Stimulated activated CD8-positive, alpha-beta memory T cell treated with anti-CD3 and anti-CD28 coated beads, Interleukin-15, amount 100 ng/mL, for 24 hours (primary cell): Measurements from ENCODE around the gene FGFR4.

Experiments
- DNase-seq: peaks from one replicate; pipeline ENCODE4 v3.0.0-alpha.2; 2020; ENCODE audit warnings: low read depth

The FGFR4 gene

DNA sequence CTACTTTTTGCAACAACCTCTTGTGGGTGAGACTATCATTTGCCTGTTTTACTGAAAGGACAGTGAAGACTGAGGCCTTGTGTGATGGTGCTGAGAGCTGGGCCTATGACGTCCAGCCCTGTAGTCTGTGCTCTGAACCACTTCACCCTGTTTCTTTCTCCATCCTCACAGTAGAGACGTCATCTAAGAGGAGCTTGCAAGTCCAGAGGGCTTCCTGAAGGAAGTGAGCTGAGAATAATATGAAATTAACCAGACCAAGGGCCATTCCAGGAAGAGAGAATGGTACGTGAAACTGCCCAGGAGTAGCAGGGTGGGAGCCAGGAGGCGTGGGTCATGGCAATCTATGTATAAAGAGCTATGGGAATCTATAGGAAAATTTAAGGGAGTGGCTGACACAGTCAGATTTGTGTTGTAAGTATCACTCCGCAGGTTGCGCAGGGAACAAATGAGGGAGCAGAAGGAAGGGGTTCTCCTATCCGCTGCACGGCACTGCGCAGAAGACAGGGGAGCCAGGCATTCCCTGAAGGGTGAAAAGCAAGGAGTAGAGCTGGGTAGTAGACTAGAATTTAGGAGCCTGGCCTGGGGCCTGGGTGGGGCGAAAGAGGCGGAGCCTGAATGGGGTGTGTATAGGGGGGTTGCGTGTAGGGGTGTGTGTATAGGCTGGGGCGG, 596 bp upstream of the FGFR4 start:
- DNase-seq: no peak

DNA sequence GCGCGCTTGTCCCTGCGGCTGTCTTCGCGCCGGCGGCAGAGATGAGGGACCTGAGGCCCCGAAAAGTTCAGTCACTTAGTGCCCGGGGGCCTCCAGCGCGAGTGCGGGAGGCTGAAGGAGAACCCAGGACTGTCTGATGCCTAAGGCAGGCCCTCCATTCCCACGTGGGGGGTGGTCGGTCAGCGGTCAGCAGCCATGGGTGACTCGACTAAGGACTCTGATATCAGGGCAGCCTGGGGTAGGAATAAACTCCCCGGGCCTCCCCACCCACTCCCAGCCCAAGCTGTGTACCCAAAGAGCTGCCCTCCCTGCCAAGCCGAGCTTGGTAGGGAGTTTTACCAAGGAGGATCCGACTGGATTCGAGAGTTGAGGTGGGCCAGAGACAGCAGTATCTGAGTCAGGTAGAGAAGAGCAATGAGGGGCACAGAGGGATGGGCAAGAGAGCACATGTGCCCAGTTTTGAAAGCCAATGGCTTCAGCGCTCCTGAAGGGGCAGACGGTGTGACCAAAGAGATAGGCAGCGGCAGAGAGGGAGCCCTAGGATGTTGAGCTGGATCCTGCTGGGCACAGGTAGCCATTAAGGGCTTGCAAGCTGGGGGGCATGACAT, 787 bp downstream of the FGFR4 start:
- no peak for DNase-seq

DNA sequence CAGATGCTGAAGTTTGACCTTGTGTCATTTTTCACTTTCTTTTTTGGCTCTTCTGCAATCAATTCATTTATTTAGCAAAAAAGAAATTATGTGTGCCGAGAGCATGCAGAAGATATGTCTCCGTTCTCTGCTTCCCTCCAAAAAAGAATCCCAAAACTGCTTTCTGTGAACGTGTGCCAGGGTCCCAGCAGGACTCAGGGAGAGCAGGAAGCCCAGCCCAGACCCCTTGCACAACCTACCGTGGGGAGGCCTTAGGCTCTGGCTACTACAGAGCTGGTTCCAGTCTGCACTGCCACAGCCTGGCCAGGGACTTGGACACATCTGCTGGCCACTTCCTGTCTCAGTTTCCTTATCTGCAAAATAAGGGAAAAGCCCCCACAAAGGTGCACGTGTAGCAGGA, 2.4 kb downstream of the FGFR4 start:
- no peak for DNase-seq

DNA sequence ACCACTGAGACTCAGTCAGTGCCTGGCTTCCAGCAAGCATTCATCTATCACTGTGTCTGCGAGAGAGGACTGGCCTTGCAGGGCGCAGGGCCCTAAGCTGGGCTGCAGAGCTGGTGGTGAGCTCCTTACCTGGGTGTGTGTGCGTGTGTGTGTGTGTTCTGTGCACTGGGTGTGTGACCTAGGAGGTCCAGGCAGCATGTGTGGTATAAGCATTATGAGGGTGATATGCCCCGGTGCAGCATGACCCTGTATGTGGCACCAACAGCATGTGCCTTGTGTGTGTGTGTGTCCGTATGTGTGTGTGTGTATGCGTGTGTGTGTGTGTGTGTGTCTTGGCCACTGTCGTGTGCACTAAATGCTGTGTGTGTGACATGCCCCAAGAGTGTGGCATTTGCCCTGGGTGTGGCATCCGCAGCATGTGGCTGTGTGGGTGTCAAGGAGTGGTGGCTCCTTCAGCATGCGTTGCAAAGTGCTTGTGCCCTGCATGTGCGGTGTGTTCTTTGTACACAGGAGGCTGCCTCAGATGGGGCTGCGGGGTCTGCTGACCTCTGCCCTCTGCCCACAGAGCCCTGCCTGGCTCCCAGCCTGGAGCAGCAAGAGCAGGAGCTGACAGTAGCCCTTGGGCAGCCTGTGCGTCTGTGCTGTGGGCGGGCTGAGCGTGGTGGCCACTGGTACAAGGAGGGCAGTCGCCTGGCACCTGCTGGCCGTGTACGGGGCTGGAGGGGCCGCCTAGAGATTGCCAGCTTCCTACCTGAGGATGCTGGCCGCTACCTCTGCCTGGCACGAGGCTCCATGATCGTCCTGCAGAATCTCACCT, 3.3 kb downstream of the FGFR4 start:
- no peak for DNase-seq

DNA sequence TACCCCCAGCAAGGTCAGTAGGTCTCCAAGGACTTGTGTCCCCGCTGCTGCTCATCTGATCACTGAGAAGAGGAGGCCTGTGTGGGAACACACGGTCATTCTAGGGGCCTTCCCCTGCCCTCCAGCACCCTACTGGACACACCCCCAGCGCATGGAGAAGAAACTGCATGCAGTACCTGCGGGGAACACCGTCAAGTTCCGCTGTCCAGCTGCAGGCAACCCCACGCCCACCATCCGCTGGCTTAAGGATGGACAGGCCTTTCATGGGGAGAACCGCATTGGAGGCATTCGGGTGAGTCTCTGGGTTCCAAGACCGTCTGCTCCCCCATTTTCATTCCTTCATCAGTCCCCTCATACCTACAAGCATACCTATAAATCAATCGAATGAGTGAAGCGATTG, 4.1 kb downstream of the FGFR4 start:
- DNase-seq: no peak

DNA sequence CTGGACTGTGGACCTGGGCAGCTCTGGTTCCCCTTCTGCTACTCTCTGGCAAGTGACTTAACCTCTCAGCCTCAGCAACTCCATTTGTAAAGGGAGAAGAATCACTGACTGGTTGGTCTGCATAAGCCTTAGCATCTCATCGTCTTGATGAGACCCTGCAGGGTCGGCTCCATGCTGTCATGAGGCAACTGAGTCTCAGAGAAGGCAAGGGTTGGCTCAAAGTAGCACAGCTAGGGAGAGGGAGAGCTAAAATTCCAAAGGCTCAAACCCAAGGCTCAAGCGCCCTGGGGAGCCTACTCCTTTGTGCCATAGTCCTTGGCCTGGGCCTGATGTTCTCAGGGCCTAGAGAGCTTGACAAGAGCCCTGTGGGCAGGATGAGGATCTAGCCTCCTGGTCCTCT, 4.5 kb downstream of the FGFR4 start:
- no peak for DNase-seq

DNA sequence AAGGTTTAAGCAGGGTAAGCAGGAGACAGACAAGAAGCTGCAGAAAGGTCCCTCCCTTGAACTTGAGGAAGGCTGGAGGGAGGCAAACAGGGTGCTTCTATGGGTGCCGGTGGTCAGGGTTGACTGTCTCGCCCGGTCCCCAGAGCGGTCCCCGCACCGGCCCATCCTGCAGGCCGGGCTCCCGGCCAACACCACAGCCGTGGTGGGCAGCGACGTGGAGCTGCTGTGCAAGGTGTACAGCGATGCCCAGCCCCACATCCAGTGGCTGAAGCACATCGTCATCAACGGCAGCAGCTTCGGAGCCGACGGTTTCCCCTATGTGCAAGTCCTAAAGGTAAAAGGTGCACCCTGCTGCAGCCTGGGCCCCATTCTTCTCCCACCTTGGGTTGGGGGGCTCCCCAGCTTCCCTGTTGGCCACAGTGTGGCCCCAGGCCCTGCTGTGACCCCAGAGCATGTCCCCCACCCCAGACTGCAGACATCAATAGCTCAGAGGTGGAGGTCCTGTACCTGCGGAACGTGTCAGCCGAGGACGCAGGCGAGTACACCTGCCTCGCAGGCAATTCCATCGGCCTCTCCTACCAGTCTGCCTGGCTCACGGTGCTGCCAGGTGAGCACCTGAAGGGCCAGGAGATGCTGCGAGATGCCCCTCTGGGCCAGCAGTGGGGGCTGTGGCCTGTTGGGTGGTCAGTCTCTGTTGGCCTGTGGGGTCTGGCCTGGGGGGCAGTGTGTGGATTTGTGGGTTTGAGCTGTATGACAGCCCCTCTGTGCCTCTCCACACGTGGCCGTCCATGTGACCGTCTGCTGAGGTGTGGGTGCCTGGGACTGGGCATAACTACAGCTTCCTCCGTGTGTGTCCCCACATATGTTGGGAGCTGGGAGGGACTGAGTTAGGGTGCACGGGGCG, 5.7 kb downstream of the FGFR4 start:
- no peak for DNase-seq

DNA sequence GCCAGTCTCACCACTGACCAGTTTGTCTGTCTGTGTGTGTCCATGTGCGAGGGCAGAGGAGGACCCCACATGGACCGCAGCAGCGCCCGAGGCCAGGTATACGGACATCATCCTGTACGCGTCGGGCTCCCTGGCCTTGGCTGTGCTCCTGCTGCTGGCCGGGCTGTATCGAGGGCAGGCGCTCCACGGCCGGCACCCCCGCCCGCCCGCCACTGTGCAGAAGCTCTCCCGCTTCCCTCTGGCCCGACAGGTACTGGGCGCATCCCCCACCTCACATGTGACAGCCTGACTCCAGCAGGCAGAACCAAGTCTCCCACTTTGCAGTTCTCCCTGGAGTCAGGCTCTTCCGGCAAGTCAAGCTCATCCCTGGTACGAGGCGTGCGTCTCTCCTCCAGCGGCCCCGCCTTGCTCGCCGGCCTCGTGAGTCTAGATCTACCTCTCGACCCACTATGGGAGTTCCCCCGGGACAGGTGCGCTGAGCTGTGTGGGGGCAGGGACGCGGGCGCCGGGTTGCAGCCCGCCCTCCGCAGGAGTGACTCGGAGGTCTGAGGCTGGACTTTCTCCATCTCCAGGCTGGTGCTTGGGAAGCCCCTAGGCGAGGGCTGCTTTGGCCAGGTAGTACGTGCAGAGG, 6.5 kb downstream of the FGFR4 start:
- no peak for DNase-seq

DNA sequence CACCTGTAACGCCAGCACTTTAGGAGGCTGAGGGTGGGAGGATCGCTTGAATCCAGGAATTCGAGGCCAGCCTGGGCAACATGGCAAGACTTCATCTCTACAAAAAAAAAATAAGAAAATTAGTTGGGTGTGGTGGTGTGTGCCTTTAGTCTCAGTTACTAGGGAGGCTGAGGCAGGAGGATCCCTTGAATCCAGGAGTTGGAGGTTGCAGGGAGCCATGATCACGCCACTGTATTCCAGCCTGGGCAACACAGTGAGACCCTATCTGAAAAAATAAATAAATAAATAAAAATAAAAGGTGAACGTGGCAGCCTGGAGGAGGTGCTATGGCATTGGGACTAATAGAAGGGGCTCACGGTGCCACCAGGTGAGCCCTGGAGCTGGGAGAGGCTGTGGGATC, 7.1 kb downstream of the FGFR4 start:
- DNase-seq: no peak

DNA sequence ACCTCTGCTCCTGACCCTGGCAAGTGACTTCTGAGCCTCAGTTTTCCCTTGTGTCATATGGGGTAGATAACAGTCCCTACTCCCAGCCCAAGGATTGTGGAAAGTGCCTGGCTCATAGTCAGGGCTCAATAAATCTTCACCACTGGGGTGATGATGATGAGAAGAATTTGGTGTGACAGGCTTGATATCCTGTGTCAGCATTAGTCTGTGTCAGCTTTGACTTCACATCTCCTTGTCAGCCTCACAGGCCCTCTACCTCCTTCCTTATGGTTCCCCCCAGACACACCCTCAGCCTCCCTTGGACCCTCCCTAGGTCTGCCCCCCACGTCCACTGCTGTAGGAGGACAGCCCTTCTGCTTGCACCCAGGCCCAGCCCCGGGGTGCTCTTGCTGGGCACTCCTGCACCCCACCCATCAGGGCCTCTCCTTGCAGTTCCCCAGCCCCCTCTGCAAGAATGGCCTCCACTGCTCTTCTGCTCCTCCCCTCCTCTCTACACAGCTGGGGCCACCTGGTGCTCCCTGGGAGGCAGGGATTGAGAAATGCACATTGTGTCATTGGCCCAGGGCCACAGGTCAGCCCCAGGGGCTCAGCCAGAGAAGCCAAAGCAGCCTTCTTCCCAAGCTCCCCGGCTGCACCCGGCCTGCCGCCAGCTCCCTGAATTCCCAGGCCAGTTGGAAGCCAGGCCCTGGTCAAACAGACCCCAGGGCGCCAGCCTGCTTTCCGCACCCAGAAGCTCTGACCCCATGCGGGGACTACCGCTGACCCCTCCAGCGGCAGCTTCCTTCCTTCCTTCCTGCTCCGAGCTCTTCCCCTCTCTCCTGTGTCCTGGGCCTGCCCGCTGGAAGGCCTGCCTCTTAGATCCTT, 7.7 kb downstream of the FGFR4 start:
- no peak for DNase-seq

DNA sequence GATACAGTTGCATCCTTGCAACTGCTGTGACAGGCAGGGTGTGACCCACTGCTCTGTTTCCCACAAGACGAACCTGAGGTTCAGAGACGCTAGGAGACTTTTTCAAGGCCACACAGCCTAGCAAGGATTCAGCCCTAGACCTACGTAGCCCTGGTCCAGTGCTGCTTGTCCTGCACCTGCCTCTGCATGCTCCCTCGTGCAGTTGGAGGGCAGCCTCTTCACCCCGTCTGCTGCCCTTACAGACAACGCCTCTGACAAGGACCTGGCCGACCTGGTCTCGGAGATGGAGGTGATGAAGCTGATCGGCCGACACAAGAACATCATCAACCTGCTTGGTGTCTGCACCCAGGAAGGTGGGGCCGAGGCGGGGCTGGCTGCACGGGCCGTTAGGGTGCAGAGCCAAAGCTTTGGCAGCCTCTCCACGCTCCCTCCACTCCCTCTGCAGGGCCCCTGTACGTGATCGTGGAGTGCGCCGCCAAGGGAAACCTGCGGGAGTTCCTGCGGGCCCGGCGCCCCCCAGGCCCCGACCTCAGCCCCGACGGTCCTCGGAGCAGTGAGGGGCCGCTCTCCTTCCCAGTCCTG, 8.5 kb downstream of the FGFR4 start:
- DNase-seq: no peak

DNA sequence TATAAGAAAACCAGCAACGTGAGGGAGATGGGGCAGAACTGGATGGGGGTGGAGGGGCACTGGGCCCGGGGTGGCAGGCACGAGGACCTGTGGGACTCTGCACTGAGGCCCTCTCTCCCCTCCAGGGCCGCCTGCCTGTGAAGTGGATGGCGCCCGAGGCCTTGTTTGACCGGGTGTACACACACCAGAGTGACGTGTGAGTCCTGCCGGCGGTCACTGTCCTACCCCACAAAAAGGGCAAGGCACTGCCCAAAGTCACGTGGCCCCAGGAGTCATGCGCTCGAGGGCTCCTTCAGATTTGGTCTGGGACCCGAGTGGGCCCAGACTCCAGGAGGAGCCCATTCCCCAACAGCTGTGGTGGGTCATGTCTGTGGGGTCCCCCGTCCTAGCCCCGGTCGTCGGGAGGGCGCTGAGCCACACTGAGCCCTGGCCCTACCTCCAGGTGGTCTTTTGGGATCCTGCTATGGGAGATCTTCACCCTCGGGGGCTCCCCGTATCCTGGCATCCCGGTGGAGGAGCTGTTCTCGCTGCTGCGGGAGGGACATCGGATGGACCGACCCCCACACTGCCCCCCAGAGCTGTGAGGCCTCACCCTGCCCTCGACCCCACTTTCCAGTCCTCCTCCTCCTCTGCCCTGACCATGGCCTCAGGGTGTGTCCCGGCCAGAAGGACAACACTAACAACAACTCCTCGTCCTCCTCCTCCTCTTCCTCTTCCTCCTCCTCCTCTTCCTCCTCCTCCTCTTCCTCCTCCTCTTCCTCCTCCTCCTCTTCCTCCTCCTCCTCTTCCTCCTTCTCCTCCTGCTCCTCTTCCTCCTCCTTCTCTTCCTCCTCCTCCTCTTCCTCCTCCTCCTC, 9.7 kb downstream of the FGFR4 start:
- DNase-seq: no peak

DNA sequence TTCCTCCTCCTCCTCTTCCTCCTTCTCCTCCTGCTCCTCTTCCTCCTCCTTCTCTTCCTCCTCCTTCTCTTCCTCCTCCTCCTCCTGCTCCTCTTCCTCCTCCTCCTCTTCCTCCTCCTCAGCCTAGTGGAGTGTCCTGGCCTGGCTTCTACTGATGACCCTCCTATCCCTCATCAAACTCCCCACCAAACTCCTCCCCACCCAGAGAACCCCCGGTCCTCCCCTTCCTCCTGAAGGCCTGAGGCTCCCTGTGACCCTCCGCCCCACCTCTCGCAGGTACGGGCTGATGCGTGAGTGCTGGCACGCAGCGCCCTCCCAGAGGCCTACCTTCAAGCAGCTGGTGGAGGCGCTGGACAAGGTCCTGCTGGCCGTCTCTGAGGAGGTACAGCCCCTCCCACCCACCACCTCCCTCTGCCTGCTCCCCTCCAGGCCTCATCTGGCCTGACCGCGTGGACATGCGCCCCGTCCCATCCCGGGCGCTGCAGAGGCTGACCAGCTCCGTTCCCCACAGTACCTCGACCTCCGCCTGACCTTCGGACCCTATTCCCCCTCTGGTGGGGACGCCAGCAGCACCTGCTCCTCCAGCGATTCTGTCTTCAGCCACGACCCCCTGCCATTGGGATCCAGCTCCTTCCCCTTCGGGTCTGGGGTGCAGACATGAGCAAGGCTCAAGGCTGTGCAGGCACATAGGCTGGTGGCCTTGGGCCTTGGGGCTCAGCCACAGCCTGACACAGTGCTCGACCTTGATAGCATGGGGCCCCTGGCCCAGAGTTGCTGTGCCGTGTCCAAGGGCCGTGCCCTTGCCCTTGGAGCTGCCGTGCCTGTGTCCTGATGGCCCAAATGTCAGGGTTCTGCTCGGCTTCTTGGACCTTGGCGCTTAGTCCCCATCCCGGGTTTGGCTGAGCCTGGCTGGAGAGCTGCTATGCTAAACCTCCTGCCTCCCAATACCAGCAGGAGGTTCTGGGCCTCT, 10.6 kb downstream of the FGFR4 start:
- DNase-seq: no peak

DNA sequence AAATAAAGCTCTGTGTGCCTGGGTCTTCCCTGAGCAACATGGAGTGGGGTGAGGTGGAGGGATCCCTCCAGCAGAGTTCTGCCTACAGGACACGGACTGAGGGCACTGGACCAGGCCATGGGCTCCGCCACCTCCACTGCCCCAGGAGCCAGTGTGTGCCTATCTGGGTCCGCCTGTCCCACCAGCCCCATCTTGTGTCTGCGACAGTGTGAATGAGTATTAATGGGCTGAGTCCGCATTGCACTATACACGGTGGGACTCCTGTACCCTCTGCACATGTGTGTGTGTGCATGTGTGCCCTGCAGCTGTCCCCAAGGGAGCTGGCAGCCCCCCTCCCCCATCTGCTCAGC, 11.4 kb downstream of the FGFR4 start:
- DNase-seq: no peak

DNA sequence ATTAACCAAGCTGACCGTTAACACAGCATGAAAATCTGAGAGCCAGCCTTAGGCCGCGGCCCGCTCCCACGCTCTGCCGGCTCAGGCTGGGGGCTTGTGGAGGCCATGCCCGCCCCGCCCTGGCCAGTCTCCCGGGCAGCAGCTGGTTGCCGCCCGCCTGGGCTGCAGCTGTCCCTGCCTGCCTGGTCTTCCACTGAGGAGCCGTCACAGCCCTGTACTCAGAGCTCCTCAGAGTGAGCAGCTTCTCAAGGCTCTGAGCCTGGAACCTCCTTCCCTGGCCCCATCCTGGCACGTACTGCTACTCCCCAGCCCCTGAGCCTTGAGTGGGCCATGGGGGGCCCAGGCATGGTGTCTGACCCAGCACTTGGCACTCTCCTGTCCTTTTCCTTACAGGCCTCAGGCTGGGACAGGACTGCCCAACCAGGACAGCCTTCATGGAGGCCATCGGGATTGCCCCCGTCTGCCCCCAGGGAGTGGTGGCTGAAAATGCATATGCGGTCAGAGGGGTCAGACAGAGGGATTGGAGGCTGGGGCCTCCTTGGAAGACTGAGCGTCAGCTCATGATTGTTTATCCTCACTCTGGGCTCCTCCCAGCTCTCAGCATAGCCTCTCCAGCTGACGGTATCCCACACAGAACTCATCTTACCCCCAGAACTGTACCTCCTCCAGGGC, 11.9 kb downstream of the FGFR4 start:
- no peak for DNase-seq

DNA sequence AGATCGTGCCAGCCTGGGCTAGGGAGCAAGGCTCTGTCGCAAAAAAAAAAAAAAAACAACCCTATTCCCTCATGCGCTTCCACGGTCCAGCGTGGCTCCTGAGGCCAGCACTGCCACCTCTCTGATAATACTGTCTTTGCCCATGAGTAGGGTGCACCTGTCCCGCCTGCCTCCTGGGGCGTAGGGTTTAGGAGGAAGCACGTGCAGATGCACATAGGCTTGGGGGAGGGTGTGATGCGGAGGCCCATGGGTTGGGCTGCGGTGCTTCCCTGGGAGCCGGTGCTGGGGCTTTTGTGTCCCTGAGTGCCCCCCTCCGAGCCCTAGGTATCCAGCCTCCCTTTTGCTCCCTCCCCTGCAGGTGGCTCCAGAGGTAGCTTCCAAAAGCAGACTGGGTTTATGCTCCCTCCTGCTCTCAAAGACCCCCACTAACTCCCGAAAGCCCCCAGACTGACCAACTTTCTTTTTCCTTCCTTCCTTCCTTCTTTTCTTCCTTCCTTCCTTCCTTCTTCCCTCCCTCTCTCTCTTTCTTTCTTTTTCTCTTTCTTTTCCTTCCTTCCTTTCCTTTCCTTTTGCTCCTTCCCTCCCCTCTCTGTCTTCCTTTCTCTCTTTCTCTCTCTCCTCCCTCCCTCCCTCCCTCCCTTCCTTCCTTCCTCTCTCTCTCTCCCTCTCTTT, 12.8 kb downstream of the FGFR4 start:
- DNase-seq: no peak

DNA sequence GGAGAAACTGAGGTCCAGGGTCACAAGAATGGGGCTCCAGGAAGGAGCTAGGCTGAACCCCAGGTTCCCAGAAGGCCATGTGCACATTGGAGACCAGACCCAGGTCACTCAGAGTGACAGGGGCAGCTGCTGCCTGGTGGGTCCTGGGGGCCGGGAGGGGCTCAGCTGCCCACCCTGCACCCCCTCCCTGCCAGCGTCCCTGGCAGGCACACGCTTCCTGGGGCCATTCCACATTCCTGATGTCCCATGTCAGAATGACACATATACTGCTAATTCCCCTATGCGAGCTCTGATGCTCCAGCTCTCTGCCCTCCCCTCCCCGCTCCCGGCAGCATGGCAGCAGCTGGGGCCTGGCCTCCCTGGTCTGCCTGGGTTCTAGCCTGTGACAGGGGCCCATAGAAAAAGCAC, 14.0 kb downstream of the FGFR4 start:
- no peak for DNase-seq
